OCI-LY1 (cell line): ENCODE data around the gene IL1R2.

Experiments
- H2AFZ ChIP-seq: fragments of 200-600 bp; sonication (generic), shearing (Covaris generic); 2 replicates; pipeline ENCODE4 v1.6.0; 2014; ENCODE audit warnings: antibody characterized with exemption, mild to moderate bottlenecking, low read length
- H3F3A ChIP-seq: fragments of 200-600 bp; sonication (generic), shearing (Covaris generic); 2 replicates; pipeline ENCODE4 v1.6.0; 2014; ENCODE audit warnings: mild to moderate bottlenecking, antibody characterized with exemption, low read length, moderate library complexity; ENCODE audit not compliant: insufficient read depth
- H3K27ac ChIP-seq: fragments of 200-600 bp; sonication (generic); 2 replicates; pipeline ENCODE4 v1.5.1; 2014; ENCODE audit warnings: low read length, mixed run types, mild to moderate bottlenecking, low read depth; ENCODE audit not compliant: poor library complexity, severe bottlenecking
- H3K27me3 ChIP-seq: fragments of 200-600 bp; sonication (generic); 2 replicates; pipeline ENCODE4 v1.6.0; 2014; ENCODE audit warnings: antibody characterized with exemption, mild to moderate bottlenecking, low read length, moderate library complexity; ENCODE audit not compliant: insufficient read depth
- H3K36me3 ChIP-seq: fragments of 200-600 bp; sonication (generic); 2 replicates; pipeline ENCODE4 v1.6.1; 2014; ENCODE audit warnings: mild to moderate bottlenecking, antibody characterized with exemption, low read length, moderate library complexity, mixed read lengths; ENCODE audit not compliant: insufficient read depth
- H3K4me1 ChIP-seq: fragments of 200-600 bp; sonication (generic); 2 replicates; pipeline ENCODE4 v1.5.1; 2014; ENCODE audit warnings: mild to moderate bottlenecking, low read length, moderate library complexity; ENCODE audit not compliant: insufficient read depth, severe bottlenecking
- H3K4me2 ChIP-seq: fragments of 200-600 bp; sonication (generic), shearing (Covaris generic); 2 replicates; pipeline ENCODE4 v1.6.1; 2014; ENCODE audit warnings: low read length
- H3K4me3 ChIP-seq: fragments of 200-600 bp; sonication (generic); 2 replicates; pipeline ENCODE4 v1.5.1; 2014; ENCODE audit warnings: low read length, low read depth, mild to moderate bottlenecking, mixed read lengths; ENCODE audit not compliant: poor library complexity, severe bottlenecking
- H3K79me2 ChIP-seq: fragments of 200-600 bp; shearing (Covaris generic); 2 replicates; pipeline ENCODE4 v1.6.1; 2016; ENCODE audit warnings: mixed run types, low read length, mixed read lengths; ENCODE audit not compliant: insufficient read depth
- H3K9ac ChIP-seq: fragments of 200-600 bp; sonication (generic), shearing (Covaris generic); 2 replicates; pipeline ENCODE4 v1.6.1; 2014; ENCODE audit warnings: mild to moderate bottlenecking, low read length, mixed read lengths
- H3K9me2 ChIP-seq: fragments of 200-600 bp; sonication (generic), shearing (Covaris generic); 2 replicates; pipeline ENCODE4 v1.6.1; 2014; ENCODE audit warnings: low read depth, mild to moderate bottlenecking, low read length, mixed read lengths
- H3K9me3 ChIP-seq: fragments of 200-600 bp; shearing (Covaris generic); 2 replicates; pipeline ENCODE4 v1.6.1; 2014; ENCODE audit warnings: low read length, mixed read lengths
- H4K20me1 ChIP-seq: fragments of 200-600 bp; sonication (generic), shearing (Covaris generic); 2 replicates; pipeline ENCODE4 v1.6.0; 2016; ENCODE audit warnings: mild to moderate bottlenecking, low read length; ENCODE audit not compliant: insufficient read depth
- EZH2 ChIP-seq: fragments of 200-600 bp; sonication (generic), shearing (Covaris generic); IDR thresholded peaks from 2 replicates; pipeline ENCODE4 v1.8.0; 2017; ENCODE audit warnings: borderline replicate concordance, mixed run types, mild to moderate bottlenecking, antibody characterized with exemption, low read length, moderate library complexity, mixed read lengths
- TF ChIP-seq, protein P1 (sequence below): fragments of 200-600 bp; sonication (generic), shearing (Covaris generic); IDR thresholded peaks from 2 replicates; pipeline ENCODE4 v1.5.1; 2017; ENCODE audit warnings: mild to moderate bottlenecking, antibody characterized with exemption, low read length, moderate library complexity, mixed read lengths

The IL1R2 gene

DNA sequence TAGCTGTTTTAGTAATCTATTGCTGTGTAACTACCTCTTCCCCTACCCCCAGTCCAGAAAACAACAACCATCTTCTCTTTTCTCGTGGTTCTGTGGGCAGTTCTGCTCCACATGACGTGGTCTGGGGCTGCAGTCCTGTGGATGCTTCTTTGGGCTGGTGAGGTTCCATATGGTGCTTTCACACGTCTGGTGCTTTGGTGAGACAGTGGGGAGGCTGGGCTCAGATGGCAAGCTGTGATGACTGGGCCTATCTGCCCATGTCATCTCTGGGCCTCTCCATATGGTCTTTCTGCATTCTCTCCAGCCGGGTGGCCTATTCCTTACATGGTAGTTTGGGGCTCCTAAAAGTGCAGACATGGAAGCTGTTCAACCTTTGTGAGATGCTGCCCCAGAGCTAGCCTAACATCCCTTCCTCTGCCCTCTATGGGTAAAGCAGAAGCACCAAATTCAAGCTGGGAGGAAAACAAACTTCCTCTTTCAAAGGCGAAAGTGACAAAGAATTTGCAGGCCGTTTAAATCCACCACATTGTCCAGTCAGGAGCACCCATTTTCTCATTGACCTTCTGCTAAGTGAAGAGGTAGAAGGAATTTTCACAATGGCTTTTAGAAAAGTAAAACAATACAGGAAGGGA lies 82.5 kb downstream of the IL1R2 start:
- no peak overlapping the region for H3K27ac ChIP-seq
- no peak for TF ChIP-seq EZH2
- TF ChIP-seq, protein P1, sequence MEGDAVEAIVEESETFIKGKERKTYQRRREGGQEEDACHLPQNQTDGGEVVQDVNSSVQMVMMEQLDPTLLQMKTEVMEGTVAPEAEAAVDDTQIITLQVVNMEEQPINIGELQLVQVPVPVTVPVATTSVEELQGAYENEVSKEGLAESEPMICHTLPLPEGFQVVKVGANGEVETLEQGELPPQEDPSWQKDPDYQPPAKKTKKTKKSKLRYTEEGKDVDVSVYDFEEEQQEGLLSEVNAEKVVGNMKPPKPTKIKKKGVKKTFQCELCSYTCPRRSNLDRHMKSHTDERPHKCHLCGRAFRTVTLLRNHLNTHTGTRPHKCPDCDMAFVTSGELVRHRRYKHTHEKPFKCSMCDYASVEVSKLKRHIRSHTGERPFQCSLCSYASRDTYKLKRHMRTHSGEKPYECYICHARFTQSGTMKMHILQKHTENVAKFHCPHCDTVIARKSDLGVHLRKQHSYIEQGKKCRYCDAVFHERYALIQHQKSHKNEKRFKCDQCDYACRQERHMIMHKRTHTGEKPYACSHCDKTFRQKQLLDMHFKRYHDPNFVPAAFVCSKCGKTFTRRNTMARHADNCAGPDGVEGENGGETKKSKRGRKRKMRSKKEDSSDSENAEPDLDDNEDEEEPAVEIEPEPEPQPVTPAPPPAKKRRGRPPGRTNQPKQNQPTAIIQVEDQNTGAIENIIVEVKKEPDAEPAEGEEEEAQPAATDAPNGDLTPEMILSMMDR, result no peak
- H3K36me3 ChIP-seq, result no peaks in the 10 kb centered on the region
- no peak overlapping the region for H3K4me3 ChIP-seq
- H3K4me1 ChIP-seq, result no peaks in the 10 kb centered on the region
- H2AFZ ChIP-seq, result no peak overlapping the region
- no peaks in the 10 kb centered on the region for H3K79me2 ChIP-seq
- no peaks in the 10 kb centered on the region for H3K27me3 ChIP-seq
- H3K9me2 ChIP-seq, result no peaks in the 10 kb centered on the region
- no peak overlapping the region for H3K4me2 ChIP-seq
- H4K20me1 ChIP-seq, result no peaks in the 10 kb centered on the region
- H3K9ac ChIP-seq, result no peak overlapping the region
- H3K9me3 ChIP-seq, result no peaks in the 10 kb centered on the region
- no peaks in the 10 kb centered on the region for H3F3A ChIP-seq

DNA sequence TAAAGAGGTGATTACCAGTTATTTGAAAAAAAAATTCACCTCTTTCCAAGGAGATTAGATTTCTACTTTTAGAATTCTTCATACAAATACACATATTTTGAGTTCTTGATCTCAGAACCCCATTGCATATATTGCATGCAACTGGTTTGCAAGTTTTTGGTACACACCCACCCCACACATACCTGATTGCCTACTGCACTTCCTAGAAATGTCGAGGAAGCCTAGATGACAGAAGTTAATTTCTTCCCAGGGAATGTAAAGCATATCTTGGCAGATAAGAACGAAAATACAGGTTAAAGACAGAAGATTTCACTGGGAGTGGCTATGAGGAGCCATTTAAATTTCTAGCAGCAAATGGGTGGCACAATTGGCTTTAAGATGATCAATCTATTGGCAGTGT lies 83.7 kb downstream of the IL1R2 start:
- Histone ChIP-seq H3K79me2 (no peaks in the 10 kb centered on the region), H4K20me1 (no peaks in the 10 kb centered on the region), H3K4me3 (no peak overlapping the region), H3K9ac (no peak overlapping the region), H2AFZ (no peak overlapping the region), H3F3A (no peaks in the 10 kb centered on the region), H3K9me3 (no peaks in the 10 kb centered on the region), H3K4me1 (no peaks in the 10 kb centered on the region), H3K4me2 (no peak overlapping the region), H3K27ac (no peak overlapping the region), H3K9me2 (no peaks in the 10 kb centered on the region), H3K36me3 (no peaks in the 10 kb centered on the region), H3K27me3 (no peaks in the 10 kb centered on the region)
- TF ChIP-seq, protein P1, result no peak
- TF ChIP-seq EZH2, result no peak

DNA sequence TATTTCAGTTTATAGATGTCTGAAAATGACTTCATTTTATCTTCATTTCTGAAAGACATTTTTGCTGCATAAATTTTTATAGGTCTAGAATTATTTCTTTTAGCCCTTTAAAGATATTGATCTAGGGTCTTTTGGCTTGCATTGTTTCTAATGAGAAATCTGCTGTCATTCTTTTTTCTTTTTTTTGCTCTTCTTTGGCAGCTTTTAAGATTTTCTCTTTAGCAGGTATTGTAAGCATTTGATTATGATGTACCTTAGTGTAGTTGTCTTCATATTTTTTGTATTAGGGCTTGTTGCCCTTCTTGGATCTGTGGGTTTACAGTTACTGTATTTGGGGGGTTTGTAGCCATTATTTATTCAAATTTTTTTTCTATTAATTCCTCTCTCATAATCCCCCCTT lies 84.8 kb downstream of the IL1R2 start:
- no peak overlapping the region for H3K27ac ChIP-seq
- H3K36me3 ChIP-seq, result no peaks in the 10 kb centered on the region
- H3K9me2 ChIP-seq, result no peaks in the 10 kb centered on the region
- no peaks in the 10 kb centered on the region for H3K79me2 ChIP-seq
- no peaks in the 10 kb centered on the region for H4K20me1 ChIP-seq
- H3F3A ChIP-seq, result no peaks in the 10 kb centered on the region
- no peak overlapping the region for H3K4me3 ChIP-seq
- no peaks in the 10 kb centered on the region for H3K27me3 ChIP-seq
- no peak overlapping the region for H3K4me2 ChIP-seq
- TF ChIP-seq, protein P1, result no peak
- TF ChIP-seq EZH2, result no peak
- H3K4me1 ChIP-seq, result no peaks in the 10 kb centered on the region
- no peak overlapping the region for H2AFZ ChIP-seq
- no peak overlapping the region for H3K9ac ChIP-seq
- no peaks in the 10 kb centered on the region for H3K9me3 ChIP-seq
